Stimulated activated CD8-positive, alpha-beta memory T cell treated with anti-CD3 and anti-CD28 coated beads, Interleukin-4, amount 100 ng/mL, for 1 hour (primary cell): ENCODE measurements around the gene SLC19A2.
"Not testable (repeated sequence)": the region's sequence is repeated elsewhere in the genome, so short reads cannot be mapped to it uniquely, and the experiment has no call there.

Experiments
- DNase-seq, 2 donors: peaks; one replicate each; pipeline ENCODE4 v3.0.0-alpha.2; 2020; ENCODE audit warnings: low read depth in 2 of 2, low spot score in 1 of 2

SLC19A2 gene

DNA sequence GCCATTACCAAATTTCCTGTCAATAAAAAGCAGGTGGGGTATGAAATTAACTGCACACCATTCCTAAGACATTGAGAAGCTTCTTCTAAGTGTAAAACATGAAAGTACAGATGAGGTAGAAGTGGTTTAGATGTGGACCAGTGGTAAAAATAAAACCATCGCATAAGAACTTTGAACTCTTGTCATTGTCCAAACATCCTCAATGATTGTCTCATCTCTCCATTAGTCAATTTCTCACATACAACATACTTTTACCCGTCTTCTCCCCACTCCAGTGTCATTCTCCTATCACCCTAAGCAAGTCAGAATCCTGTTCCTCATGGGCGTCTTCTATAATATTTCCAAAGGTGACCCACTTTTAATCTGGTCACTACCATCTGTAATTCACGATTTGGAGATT, 24.3 kb upstream of the SLC19A2 start:
- DNase-seq, result no peak

DNA sequence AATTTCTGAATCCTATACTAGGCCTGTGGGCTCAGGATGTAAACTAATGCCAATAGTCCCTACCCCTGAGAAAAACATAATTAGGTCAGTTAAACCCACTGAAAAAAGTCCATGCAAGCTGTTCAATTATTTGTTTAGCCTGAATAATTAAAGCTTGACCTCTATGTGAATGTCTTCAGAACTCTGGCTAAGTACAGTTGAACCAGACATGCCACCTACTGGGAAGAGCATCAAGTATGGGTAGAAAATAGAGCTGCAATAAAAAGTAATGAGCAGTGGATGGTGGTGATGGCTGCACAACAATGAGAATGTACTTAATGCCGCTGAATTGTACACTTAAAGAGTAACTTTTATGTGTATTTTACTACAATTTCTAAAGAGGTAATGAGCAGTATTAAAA, 23.6 kb upstream of the SLC19A2 start:
- no peak for DNase-seq

DNA sequence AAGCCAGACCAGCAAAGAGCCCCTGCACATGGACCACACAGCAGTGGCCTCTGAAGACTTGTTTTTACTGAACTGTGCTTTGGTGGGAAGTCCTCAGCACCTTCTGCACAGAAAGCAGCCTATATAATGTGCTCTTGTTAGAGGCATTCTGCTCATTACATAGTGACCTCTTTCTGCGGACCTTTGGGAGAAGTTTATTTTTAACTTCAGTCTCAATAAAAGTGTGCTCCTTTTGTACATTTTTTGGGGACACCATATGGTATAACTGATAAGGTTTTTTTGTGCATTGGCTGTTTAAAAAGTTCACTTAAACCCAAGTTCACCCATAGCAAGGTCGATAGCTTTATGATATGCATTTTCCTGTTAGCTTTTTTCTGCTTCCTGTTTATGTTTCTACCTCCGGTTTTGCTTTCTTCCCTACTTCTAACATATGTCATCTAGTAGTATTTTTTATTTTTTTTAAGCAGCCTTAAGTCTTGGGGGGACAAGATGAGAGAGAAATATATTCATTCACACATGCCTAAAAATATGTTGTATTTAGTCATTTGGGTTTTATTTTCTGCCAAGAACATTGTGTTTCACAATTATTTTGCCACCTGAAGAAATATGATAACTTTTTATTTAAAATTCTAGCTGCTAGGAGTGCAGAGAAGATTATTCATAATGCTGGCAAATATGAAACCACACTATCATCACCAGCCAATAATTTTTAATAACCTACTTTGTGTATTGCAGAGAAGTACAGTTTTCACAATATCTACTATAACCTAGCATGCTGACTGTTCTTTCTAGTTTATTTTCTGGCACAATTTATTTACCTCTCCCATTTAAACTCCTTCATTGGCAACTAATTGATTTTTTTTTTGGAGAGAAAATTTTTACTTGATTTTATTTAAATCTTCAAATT, 22.9 kb upstream of the SLC19A2 start:
- no peak for DNase-seq

DNA sequence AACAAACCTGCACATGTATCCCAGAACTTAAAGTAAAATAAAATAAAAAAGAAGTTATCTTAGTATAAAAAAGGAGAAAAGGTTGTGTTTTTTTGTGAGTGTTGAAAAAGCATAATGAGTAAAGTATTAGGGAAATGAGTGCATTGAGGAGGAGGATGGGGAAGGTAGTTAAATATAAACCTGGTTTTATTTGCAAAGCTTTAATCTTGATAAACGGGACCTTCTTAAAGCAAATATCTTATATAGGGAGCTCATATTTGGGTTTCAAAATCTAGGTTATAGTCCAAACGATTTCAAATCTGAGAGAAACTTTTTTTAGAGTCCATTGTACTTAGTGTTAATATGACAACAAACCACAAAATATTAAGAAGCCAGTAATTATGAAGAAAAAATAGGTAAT, 21.7 kb upstream of the SLC19A2 start:
- no peak for DNase-seq

DNA sequence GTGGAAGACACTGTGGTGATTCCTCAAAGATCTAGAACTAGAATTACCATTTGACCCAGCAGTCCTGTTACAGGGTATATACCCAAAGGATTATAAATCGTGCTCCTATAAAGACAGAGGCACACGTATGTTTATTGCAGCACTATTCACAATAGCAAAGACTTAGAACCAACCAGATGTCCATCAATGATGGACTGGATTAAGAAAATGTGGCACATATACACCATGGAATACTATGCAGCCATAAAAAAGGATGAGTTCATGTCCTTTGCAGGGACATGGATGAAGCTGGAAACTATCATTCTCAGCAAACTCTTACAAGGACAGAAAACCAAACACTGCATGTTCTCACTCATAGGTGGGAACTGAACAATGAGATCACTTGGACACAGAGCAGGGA, 17.9 kb upstream of the SLC19A2 start:
- not testable (repeated sequence) for DNase-seq

DNA sequence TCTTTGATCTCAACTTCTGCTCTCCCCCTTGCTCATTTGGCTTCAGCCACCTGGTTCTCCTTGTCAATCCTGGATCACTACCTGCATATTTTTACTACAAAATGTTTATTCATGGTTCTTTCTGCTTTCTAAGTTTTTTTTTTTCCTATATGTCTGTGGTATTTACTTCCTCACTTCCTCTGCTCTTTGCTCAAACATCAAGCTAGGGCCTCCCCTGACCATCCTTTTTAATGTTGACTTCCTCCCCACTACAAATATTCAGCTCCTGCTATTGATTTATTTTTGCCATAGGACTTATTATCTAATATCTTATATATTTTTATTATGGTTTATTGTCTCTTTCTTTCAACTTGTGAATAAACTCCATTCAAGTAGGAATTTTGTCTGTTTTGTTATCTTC, 14.1 kb upstream of the SLC19A2 start:
- DNase-seq, result no peak

DNA sequence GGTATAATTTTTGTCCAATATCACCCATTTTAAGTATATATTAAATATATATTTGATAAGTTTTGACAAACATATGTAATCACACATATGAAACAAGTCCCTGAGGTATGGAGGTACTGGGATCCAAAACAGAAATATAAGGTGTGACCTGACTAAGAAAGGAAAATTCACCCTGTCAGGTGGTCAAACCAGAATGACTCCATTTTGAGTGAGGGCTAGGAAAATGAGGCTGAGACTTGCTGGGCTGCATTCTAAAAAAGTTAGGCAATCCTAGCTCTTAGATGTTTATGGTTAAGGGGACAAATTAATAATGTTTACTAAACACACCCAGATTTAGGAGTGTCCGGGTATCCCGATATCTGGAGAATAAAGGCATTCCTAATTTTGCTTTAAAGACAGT, 11.6 kb upstream of the SLC19A2 start:
- DNase-seq, result no peak

DNA sequence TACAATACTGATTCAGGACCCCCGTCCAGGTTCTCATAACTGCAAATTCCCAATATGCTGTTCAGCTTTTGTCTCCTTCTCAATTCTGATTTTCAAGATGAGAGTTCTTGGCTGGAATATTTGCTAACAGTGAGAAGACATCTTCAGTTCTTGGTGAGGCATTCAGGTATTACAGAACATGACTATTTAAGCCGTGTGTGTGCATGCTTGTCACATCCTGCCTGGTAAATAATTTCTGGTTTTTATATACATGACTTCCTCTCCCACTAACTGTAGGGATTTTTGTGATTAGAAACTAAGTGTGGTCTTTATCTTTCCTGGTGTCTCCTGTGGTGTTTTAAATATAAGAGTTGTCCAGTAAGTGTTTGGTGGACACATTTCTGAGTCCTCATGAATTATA, 10.2 kb upstream of the SLC19A2 start:
- no peak for DNase-seq

DNA sequence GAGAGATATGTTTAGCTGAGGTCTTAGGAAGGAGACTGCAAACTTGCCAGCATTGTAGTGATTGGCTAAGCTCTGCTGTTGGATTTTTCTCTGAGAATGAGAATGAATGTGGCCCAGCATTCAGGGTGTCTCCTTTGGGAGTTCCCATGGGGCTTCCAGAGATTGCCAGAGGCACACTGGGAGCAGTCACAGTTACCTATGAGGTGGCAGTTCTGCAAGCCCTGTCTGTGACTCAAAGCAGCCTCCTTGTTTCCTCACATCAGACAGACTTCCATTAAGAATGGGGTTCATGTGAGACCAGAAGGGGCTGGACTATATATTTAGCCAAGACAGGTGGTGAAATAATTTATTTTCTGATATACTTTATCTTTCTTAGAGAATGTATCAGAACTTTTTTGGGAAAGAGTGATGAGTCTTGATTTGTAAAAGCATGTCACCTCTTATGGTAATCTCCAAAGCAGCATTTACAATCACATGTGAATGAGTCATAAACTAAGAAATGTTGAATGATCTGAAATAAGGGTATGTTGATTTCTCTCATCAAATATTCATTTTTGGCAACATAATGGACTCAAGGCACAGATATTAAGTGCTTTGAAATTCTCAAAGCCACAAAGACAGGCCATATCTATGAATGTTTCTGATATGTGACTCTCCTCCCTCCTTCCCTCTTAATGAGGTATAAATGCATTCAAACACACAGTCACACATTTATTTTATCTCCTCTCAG, 9.5 kb upstream of the SLC19A2 start:
- DNase-seq, result no peak

DNA sequence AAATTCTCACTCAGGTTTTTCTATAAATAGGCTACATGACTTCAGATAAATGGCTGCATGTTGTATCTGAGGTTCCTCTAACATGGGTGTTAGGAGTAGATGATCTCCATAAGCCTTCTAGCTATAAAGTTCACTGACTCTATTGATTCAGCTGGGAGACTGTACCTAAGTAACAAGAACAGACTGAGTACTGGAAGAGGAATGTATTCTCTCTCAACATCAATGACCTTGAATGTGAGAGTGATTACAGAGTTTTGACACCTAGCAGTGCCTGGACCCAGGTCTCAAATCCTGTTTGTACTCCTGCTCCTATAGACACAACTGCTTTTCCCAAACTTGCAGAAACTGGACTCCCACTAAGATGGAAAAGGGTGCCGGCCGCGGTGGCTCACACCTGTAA, 8.6 kb upstream of the SLC19A2 start:
- no peak for DNase-seq

DNA sequence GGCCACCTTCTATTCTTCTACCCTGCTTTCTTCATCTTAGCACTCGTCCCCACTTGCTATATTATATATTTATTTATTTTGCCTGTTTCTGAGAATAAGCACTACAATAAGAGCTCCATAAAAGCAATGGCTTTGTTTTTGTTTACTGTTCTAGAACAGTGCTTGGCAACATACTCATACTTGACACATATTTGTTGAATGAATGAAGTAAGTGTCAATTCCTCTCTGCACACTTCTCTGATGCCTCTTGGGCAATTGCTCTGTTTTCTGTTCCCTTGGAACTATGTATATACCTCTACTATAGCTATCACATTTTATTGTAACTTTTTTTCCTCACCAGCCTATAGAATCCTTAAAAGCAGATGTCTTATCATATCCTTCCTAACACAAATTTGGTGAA, 7.5 kb upstream of the SLC19A2 start:
- DNase-seq, result no peak

DNA sequence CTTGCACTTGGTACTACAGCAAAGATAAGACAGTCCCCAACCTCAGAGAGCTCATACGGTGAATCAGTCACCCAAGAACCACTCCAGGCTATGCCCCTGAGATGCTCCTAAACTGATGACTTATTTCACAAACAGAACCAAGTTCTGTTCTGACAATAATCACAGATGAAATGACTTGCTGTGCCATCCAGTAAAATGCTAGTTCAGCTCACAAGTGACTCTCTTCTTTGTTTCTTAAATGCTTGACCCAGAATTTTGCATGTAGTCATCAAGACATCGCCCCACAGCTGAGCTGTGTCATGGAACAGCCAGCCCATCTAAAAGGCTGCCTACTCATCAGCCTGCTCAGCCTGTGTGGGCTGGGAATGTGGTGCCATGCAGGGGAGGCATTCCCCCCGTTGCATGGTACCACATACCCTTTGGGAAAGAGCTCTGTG, 6.1 kb upstream of the SLC19A2 start:
- no peak for DNase-seq

DNA sequence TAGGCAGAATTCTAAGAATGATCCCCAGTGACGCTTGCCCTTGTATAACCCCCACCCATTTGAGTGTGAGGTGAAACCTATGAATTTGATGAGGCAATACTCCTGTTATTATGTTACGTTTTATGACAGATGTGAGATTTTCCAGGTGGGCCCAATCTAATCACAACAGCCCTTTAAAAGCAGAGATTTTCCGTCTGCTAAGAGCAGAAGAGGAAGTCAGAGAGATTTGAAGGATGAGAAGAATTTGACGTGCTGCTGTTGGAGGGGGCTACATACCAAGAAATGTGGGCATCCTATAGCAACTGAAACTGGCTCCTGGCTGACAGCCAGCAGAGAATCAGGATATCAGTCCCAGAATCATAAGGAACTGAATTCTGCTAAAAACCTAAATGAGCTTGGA, 2.4 kb upstream of the SLC19A2 start:
- no peak for DNase-seq

DNA sequence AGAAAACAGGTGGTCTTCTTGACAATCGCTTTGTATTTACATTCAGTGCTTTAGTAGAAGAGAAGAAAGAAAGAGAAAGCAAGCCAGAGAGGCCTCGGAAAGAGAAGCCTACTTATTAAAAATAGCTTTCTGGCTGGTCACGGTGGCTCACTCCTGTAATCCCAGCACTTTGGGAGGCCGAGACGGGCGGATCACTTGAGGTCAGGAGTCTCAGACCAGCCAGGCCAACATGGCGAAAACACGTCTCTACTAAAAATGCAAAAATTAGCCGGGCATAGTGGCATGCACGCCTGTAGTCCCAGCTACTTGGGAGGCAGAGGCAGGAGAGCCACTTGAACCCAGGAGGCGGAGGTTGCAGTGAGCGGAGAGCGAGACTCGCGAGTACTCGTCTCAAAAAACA, 1.8 kb upstream of the SLC19A2 start:
- no peak for DNase-seq

DNA sequence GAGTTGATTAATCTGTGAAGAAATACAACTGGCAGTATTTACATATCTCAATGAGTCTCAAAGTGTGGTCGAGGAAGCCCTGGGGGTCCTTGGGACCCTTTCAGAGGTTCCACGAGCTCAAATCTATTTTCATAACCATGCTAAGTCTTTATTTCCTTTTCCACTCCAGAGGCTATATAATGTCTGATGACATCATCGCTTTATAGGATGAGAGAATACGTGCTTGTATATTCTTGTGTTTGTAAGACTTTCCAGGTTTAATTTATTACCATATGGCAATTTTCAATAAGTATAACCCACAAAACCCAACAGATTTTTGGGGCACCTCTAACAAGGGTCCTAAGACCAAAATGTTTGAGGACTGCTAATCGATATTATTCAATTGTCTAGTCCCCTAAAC, 1.4 kb upstream of the SLC19A2 start:
- no peak for DNase-seq

DNA sequence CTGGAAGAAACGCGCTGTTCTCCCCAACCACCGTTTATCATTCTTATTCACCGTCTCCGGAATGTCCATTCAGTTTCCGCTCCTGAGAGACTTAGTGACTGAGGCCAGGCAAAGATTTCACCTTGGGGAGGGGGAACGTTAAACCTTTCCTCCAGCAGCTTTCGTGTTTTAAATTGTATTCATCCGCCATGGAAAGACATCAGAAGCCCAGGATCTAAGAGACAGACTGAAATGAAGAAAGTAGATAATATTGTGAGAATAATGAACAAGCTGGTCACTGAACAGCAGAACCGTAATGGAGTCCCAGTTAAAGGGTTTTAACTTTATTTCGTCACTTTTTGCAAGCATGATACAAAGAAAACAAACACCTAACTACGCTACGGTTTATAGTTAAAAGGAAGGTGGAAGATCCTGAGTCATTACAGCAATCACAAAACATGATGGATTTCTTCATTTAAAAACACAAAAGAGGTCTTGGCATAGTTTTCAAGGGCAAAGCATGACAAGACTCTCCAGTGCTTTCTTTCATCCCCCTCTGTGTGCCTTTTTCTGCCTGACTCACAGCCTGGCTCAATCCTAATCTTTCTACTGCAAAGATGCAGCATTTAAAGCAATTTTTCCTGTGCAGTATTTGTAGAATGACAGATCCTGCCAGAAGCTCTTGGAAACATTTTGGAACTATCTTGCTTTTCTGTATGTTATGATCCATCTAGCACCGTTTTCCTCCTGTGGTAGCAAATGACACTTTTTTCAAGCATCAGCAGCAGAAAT, 722 bp upstream of the SLC19A2 start:
- DNase-seq, result no peak

DNA sequence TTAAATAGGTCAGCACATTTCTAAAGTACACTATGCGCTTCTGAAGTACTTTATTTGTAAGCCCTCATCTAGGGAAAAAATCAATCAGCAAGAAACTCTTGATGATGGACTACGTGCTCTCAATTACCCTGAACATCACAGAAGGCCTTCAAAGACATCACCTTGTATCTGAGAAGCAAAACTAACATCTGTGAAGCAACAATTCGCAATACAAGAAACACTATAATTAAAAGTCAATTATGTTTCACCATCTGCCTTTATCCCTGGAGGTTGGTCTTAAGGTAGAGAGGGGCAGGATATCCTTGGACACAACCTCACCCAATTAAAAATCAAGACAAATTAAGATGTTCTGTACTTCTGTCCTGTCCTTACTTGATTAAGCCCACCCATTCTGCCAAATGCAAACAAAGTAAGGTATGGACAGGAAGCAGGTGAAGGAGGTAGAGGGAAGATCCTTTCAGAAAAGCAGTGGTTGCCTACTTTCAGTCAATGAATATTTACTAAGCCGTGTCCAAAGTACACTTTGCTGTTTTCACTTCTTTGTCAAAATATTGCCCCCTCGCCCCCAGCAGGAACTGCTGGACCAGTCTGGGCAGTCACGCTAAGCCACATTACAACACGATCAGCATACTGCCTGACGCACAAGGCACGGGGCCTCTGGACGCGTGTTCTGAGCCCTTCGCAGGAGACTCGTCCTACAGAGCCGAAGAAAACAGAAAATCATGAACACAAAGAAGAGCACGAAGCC, 887 bp downstream of the SLC19A2 start:
- DNase-seq, result no peak

DNA sequence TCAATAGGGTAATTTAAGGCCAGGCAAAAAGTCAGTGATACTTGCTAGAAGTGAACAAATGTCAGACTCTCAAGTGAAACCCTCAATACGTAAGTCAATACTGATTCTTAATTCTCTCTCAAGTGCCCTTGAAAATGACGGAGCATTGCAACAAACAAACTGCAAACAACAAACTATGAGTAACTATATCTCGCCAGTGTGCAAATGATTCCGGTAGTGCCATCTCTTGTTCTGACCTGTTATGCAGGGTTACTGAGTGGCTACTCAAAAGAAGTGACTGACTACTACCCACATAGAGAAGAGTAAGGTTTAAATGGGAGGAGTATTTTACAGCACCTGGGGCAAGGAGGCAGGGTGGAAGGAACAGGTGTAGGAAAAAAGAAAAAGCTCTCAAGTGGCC, 1.6 kb downstream of the SLC19A2 start:
- DNase-seq, result no peak

DNA sequence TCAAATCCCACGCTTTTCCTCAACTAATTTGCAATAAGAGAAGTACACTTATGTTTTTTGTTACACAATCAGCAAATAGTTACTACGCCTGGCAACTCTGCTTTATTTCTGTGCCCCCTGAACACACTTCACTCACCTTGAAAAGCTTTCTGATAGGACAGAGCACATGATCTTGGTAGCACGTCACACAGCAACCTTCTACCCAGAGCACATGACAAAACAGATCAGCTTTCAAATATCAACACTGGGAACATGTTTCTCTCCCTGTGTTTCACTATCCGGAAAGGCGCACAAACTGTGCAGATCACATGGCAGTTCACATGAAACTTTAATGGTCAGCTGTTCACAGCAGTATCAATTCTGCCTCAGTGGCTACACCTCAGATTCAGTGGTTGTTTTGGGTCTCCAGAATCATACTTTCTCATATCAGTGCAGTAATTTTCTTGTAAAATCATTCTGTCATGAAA, 2.2 kb downstream of the SLC19A2 start:
- DNase-seq, result no peak

DNA sequence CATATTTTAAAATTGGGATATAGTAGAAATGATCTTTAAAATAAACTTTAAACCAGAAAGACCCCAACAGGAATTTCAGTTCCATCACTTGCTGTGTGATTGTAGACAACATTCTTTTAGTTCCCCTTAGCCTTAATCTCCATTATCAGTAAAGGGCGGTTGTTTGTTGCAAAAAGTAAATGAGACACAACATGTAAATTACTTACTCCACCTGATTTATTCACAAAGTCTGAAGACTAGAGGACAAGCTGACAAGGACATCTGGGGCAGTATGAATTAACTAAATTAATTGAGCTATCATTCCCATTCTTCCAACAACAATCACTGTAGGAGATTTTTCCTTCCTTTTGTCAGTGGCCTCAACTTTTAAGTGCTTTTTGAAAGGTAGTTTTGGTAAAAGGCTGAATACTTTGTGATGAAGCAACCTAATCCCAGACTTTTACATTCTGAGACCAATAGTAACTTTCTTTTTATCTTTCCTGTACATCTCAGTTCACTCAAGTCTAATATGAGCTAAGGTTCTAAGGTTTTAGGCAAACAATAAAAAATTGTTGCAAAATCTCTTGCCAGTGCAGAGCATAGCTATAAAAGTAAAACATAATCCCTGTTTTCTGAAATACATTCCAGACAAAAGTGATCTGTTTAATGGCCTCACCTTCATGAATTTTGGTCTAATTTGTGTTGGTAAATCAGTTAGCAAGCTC, 6.2 kb downstream of the SLC19A2 start:
- no peak for DNase-seq
